GM12878 (cell line): ENCODE measurements around the gene FBXO27. TPM values are rescaled to one million over a fixed set of nuclear protein-coding genes. Genes with fewer than 3 reads are reported as not detected.

Experiments
- ATAC-seq: fragments of 200-7000 bp; cut with Tn5 transposase; 3 replicates; pipeline ENCODE4 v1.9.1; 2020; ENCODE audit warnings: mild to moderate bottlenecking, moderate library complexity
- BruUV-seq: library from RNA; stranded (reverse); fragments of 400-500 nt; replicated peaks from 2 replicates; lab custom pipeline; 2021; lab: Mats Ljungman, UMichigan
- CTCF ChIA-PET: fragments of 300-600 bp; sonication (Branson Sonifier 250); formaldehyde crosslinking; extraction: SDS; loops from one replicate; lab custom pipeline; 2021; ENCODE audit warnings: inconsistent platforms; lab: Yijun Ruan, JAX
- POLR2A ChIA-PET: fragments of 350-600 bp; formaldehyde crosslinking; extraction: SDS; loops from one replicate; lab custom pipeline; 2021; ENCODE audit warnings: inconsistent platforms; lab: Charles Lee
- RAD21 ChIA-PET: fragments of 300-600 bp; sonication (Branson Sonifier 250); formaldehyde crosslinking; loops from one replicate; lab custom pipeline; 2023; ENCODE audit warnings: antibody characterized with exemption; ENCODE audit not compliant: unreplicated experiment; lab: Charles Lee
- SMC1A ChIA-PET: fragments of 300-600 bp; sonication (Branson Sonifier 250); formaldehyde crosslinking; loops from one replicate; lab custom pipeline; 2023; ENCODE audit not compliant: unreplicated experiment, uncharacterized antibody; lab: Charles Lee
- DNase-seq: peaks from one replicate; pipeline ENCODE4 v3.0.0-alpha.2; 2011; ENCODE audit warnings: low read depth, low spot score
- FAIRE-seq: peaks from 3 replicates; lab custom pipeline; 2011; peaks lifted over from hg19 to GRCh38; lab: Jason Lieb, UNC
- H2AFZ ChIP-seq: 2 replicates; pipeline ENCODE4 v1.6.0; 2011; ENCODE audit warnings: low read depth, low read length, control low read depth; ENCODE audit not compliant: control insufficient read depth
- H3K27ac ChIP-seq: 2 replicates; pipeline ENCODE4 v1.5.1; 2011; ENCODE audit warnings: control low read depth; ENCODE audit not compliant: control insufficient read depth, insufficient read depth
- H3K27me3 ChIP-seq, 2 experiments: replicated peaks in 1 of 2; 2 replicates each; pipeline versions ENCODE4 v1.6.0 to v1.6.1; 2011; ENCODE audit warnings: low read length in 1 of 2; ENCODE audit not compliant: control insufficient read depth in 2 of 2, insufficient read depth in 2 of 2
- H3K36me3 ChIP-seq, 2 experiments: 2 replicates each; pipeline ENCODE4 v1.5.1; 2011; ENCODE audit warnings: low read length in 1 of 2; ENCODE audit not compliant: control insufficient read depth in 2 of 2, insufficient read depth in 2 of 2
- H3K4me1 ChIP-seq: 2 replicates; pipeline ENCODE4 v1.6.1; 2011; ENCODE audit warnings: mild to moderate bottlenecking, low read length, moderate library complexity, mixed read lengths; ENCODE audit not compliant: control insufficient read depth, insufficient read depth
- H3K4me2 ChIP-seq: 2 replicates; pipeline ENCODE4 v1.6.0; 2011; ENCODE audit warnings: control low read depth; ENCODE audit not compliant: control insufficient read depth, insufficient read depth
- H3K4me3 ChIP-seq: fragments of 200-600 bp; sonication (generic); 2 replicates; pipeline ENCODE4 v1.5.1; 2016
- H3K79me2 ChIP-seq: 2 replicates; pipeline ENCODE4 v1.6.0; 2011; ENCODE audit warnings: low read length; ENCODE audit not compliant: control insufficient read depth, insufficient read depth
- H3K9ac ChIP-seq: 2 replicates; pipeline ENCODE4 v1.8.0; 2011; ENCODE audit warnings: low read length, control low read depth, mixed read lengths; ENCODE audit not compliant: control insufficient read depth, insufficient read depth
- H3K9me3 ChIP-seq: replicated peaks from 3 replicates; pipeline ENCODE4 v1.5.1; 2011; ENCODE audit warnings: mild to moderate bottlenecking, low read length; ENCODE audit not compliant: control insufficient read depth, insufficient read depth
- H4K20me1 ChIP-seq: 2 replicates; pipeline ENCODE4 v1.6.0; 2011; ENCODE audit not compliant: control insufficient read depth, insufficient read depth
- PAX5 ChIP-seq: IDR thresholded peaks from 2 replicates; pipeline ENCODE4 v1.6.1; 2011; ENCODE audit warnings: low read depth, low read length, borderline replicate concordance
- ZBTB40 ChIP-seq: fragments of 450-650 bp; IDR thresholded peaks from 2 replicates; pipeline ENCODE4 v1.6.1; 2016; ENCODE audit warnings: mild to moderate bottlenecking, moderate library complexity, borderline replicate concordance
- WGBS: methylation state at CpG from one replicate; pipeline ENCODE4 v1.1.6; 2016; ENCODE audit warnings: low lambda C conversion rate; ENCODE audit not compliant: insufficient replicate concordance, insufficient coverage; ENCODE audit errors: missing lambda C conversion rate; 5-methylcytosine and 5-hydroxymethylcytosine counted together
- in situ Hi-C: fragments of 300-500 bp; cut with MboI; formaldehyde crosslinking; loops from 9 replicates; pipeline ENCODE4 v1.14.3; 2018; ENCODE audit warnings: mixed read lengths
- intact Hi-C: fragments of 100-400 bp; cut with micrococcal nuclease; formaldehyde crosslinking; loops from one replicate; pipeline ENCODE4 v1.14.2; 2022; ENCODE audit not compliant: unreplicated experiment
- polyA plus RNA-seq, 11 experiments: library from polyadenylated mRNA; depleted of rRNA in 4 of 11; unstranded in 6 of 11; stranded (reverse) in 5 of 11; fragments of >200 nt; fragmentation: Nextera tagmentation in 4 of 11; fragmentation: Illumina TruSeq in 1 of 11; extraction: Ambion mirVana in 4 of 11; extraction: Trizol in 1 of 11; gene quantifications; 1 replicate in 1 of 11; 2 replicates in 10 of 11; pipeline versions ENCODE4 v1.2.1 to v1.2.3, GENCODE V29; 2011 to 2016; ENCODE audit warnings: inconsistent platforms in 2 of 11, missing spikeins in 2 of 11, low read depth in 1 of 11
- total RNA-seq, 4 experiments: library from RNA; depleted of rRNA in 3 of 4; stranded (reverse); fragments of >200 nt in 3 of 4; fragmentation: Illumina TruSeq in 1 of 4; extraction: Trizol in 1 of 4; gene quantifications; 2 replicates each; pipeline versions ENCODE4 v1.2.1 to v1.2.3, GENCODE V29; 2013 to 2021

Gene FBXO27
- total and polyA plus RNA-seq, 10 of the 15 experiments (the other 5 are each of a cell fraction or from before 2014, with no cell fraction given) = 3.1 to 15.4 (median 7.1) TPM

GRCh38 chr19:38974624-38975213 lies 57.6 kb downstream of the FBXO27 start:
- WGBS = 43% methylated on average over 19 of the region's 19 CpGs
- intact Hi-C loops = loop anchor here (5.0 to 10.0 kb wide), 2 partner anchors 48 to 430 kb away; partner anchors contain the start of gene ZFP36
- DNase-seq (no peak), ATAC-seq (no peak), FAIRE-seq (no peak)
- H3K4me2 ChIP-seq = no peak overlapping the region
- no peaks in the 10 kb centered on the region for H4K20me1 ChIP-seq
- in situ Hi-C loops = no loop called here
- TSS peak; percentile 82 for BruUV-seq
- H3K9me3 ChIP-seq = no peaks in the 10 kb centered on the region
- H3K4me3 ChIP-seq = no peak overlapping the region
- no peak for TF ChIP-seq PAX5
- 0 out of 2 replicates have a peak, but pooled peaks have one; percentile 40 for TF ChIP-seq ZBTB40
- no peaks in the 10 kb centered on the region for H3K36me3 ChIP-seq
- peaks cover 0 to 3% of the 10 kb centered on the region in 2 experiments; a peak in 2 of 4 replicates for H3K27me3 ChIP-seq
- no peak overlapping the region for H2AFZ ChIP-seq
- CTCF ChIA-PET = interaction anchor here (1.2 to 4.0 kb wide), 6 partner anchors 11 to 77 kb away, joined by 3 to 28 read pairs (median 8); no protein-coding TSS in a partner anchor
- RAD21 ChIA-PET = interaction anchor here (0.6 to 2.0 kb wide), 5 partner anchors 8 to 56 kb away, joined by 3 to 8 read pairs (median 3); no protein-coding TSS in a partner anchor
- POLR2A ChIA-PET = interaction anchor here (1.0 to 1.1 kb wide), 2 partner anchors 110 to 126 kb away, joined by 4 read pairs; no protein-coding TSS in a partner anchor
- H3K27ac ChIP-seq = no peak overlapping the region
- H3K79me2 ChIP-seq = no peaks in the 10 kb centered on the region
- SMC1A ChIA-PET = interaction anchor here (0.8 to 1.3 kb wide), 2 partner anchors 30 to 63 kb away, joined by 3 read pairs; no protein-coding TSS in a partner anchor
- peaks cover 21% of the 10 kb centered on the region for H3K4me1 ChIP-seq
- no peak overlapping the region for H3K9ac ChIP-seq

Other genes with a start within 250 kb of the FBXO27 start
Only the 7 nearest of the 18 such genes appear.
- gene NFKBIB, start 132.6 kb downstream of the FBXO27 start, total RNA-seq (2014; rRNA removed) = 45.0 and 52.2 TPM in 2 replicates
- 11.0 and 11.7 TPM in 2 replicates for gene NFKBIB, start 132.6 kb downstream of the FBXO27 start, total RNA-seq (2014; rRNA removed; fragmentation: Illumina TruSeq; extraction: Trizol)
- gene NFKBIB, start 132.6 kb downstream of the FBXO27 start, total RNA-seq (2021) = 47.6 and 54.6 TPM in 2 replicates
- gene NFKBIB, start 132.6 kb downstream of the FBXO27 start, polyA plus RNA-seq (2011; rRNA removed) = 12.4 and 25.7 TPM in 2 replicates
- 3.7 and 8.6 TPM in 2 replicates for gene NFKBIB, start 132.6 kb downstream of the FBXO27 start, polyA plus RNA-seq (2014; fragmentation: Illumina TruSeq; extraction: Trizol)
- gene NFKBIB, start 132.6 kb downstream of the FBXO27 start, polyA plus RNA-seq (2014; fragmentation: Nextera tagmentation; extraction: Ambion mirVana) = 1 to 10 TPM; 1.2 to 4.3 TPM
- gene NFKBIB, start 132.6 kb downstream of the FBXO27 start, polyA plus RNA-seq (2014; rRNA removed) = 60.9 and 74.0 TPM in 2 replicates
- 10 to 100 TPM; 36.3 to 43.5 TPM for gene NFKBIB, start 132.6 kb downstream of the FBXO27 start, polyA plus RNA-seq (2016; fragmentation: Nextera tagmentation; extraction: Ambion mirVana)
- gene CCER2, start 120.4 kb downstream of the FBXO27 start, total RNA-seq (2014; rRNA removed) = 0.28 and 0.33 TPM in 2 replicates
- 0.27 and 0.37 TPM in 2 replicates for gene CCER2, start 120.4 kb downstream of the FBXO27 start, total RNA-seq (2014; rRNA removed; fragmentation: Illumina TruSeq; extraction: Trizol)
- 0.21 and 0.56 TPM in 2 replicates for gene CCER2, start 120.4 kb downstream of the FBXO27 start, total RNA-seq (2021)
- gene CCER2, start 120.4 kb downstream of the FBXO27 start, polyA plus RNA-seq (2011; rRNA removed) = 0.13 and 0.23 TPM in 2 replicates
- 0.62 TPM in 1 of 2 replicates, not detected in the other for gene CCER2, start 120.4 kb downstream of the FBXO27 start, polyA plus RNA-seq (2014; fragmentation: Illumina TruSeq; extraction: Trizol)
- under 1 TPM; 0.26 TPM for gene CCER2, start 120.4 kb downstream of the FBXO27 start, polyA plus RNA-seq (2014; fragmentation: Nextera tagmentation; extraction: Ambion mirVana)
- 0.55 and 1.4 TPM in 2 replicates for gene CCER2, start 120.4 kb downstream of the FBXO27 start, polyA plus RNA-seq (2014; rRNA removed)
- under 1 TPM; 0.19 to 0.59 TPM for gene CCER2, start 120.4 kb downstream of the FBXO27 start, polyA plus RNA-seq (2016; fragmentation: Nextera tagmentation; extraction: Ambion mirVana)
- gene SARS2, start 101.8 kb downstream of the FBXO27 start, total RNA-seq (2014; rRNA removed) = 33.7 and 34.1 TPM in 2 replicates
- 18.5 and 21.4 TPM in 2 replicates for gene SARS2, start 101.8 kb downstream of the FBXO27 start, total RNA-seq (2014; rRNA removed; fragmentation: Illumina TruSeq; extraction: Trizol)
- gene SARS2, start 101.8 kb downstream of the FBXO27 start, total RNA-seq (2021) = 35.9 and 38.2 TPM in 2 replicates
- 9.1 and 20.9 TPM in 2 replicates for gene SARS2, start 101.8 kb downstream of the FBXO27 start, polyA plus RNA-seq (2011; rRNA removed)
- gene SARS2, start 101.8 kb downstream of the FBXO27 start, polyA plus RNA-seq (2014; fragmentation: Illumina TruSeq; extraction: Trizol) = 7.3 and 19.0 TPM in 2 replicates
- gene SARS2, start 101.8 kb downstream of the FBXO27 start, polyA plus RNA-seq (2014; fragmentation: Nextera tagmentation; extraction: Ambion mirVana) = 1 to 10 TPM; 2.6 to 7.8 TPM
- gene SARS2, start 101.8 kb downstream of the FBXO27 start, polyA plus RNA-seq (2014; rRNA removed) = 50.3 and 77.8 TPM in 2 replicates
- 10 to 100 TPM; 35.8 to 42.7 TPM for gene SARS2, start 101.8 kb downstream of the FBXO27 start, polyA plus RNA-seq (2016; fragmentation: Nextera tagmentation; extraction: Ambion mirVana)
- 120 and 149 TPM in 2 replicates for gene MRPS12, start 101.6 kb downstream of the FBXO27 start, total RNA-seq (2014; rRNA removed)
- gene MRPS12, start 101.6 kb downstream of the FBXO27 start, total RNA-seq (2014; rRNA removed; fragmentation: Illumina TruSeq; extraction: Trizol) = 38.1 and 41.8 TPM in 2 replicates
- gene MRPS12, start 101.6 kb downstream of the FBXO27 start, total RNA-seq (2021) = 101 and 112 TPM in 2 replicates
- gene MRPS12, start 101.6 kb downstream of the FBXO27 start, polyA plus RNA-seq (2011; rRNA removed) = 19.4 and 42.6 TPM in 2 replicates
- gene MRPS12, start 101.6 kb downstream of the FBXO27 start, polyA plus RNA-seq (2014; fragmentation: Illumina TruSeq; extraction: Trizol) = 6.0 and 22.8 TPM in 2 replicates
- 10 to 100 TPM in 1 of 2 experiments, 1 to 10 TPM in 1; 7.3 to 39.6 TPM for gene MRPS12, start 101.6 kb downstream of the FBXO27 start, polyA plus RNA-seq (2014; fragmentation: Nextera tagmentation; extraction: Ambion mirVana)
- gene MRPS12, start 101.6 kb downstream of the FBXO27 start, polyA plus RNA-seq (2014; rRNA removed) = 148 and 171 TPM in 2 replicates
- 100 to 1,000 TPM; 178 to 205 TPM for gene MRPS12, start 101.6 kb downstream of the FBXO27 start, polyA plus RNA-seq (2016; fragmentation: Nextera tagmentation; extraction: Ambion mirVana)
- gene FBXO17, start 56.8 kb downstream of the FBXO27 start, total RNA-seq (2014; rRNA removed) = 7.2 and 10.6 TPM in 2 replicates
- 5.5 and 5.6 TPM in 2 replicates for gene FBXO17, start 56.8 kb downstream of the FBXO27 start, total RNA-seq (2014; rRNA removed; fragmentation: Illumina TruSeq; extraction: Trizol)
- 8.7 and 11.1 TPM in 2 replicates for gene FBXO17, start 56.8 kb downstream of the FBXO27 start, total RNA-seq (2021)
- gene FBXO17, start 56.8 kb downstream of the FBXO27 start, polyA plus RNA-seq (2011; rRNA removed) = 6.5 and 7.2 TPM in 2 replicates
- 5.1 and 6.0 TPM in 2 replicates for gene FBXO17, start 56.8 kb downstream of the FBXO27 start, polyA plus RNA-seq (2014; fragmentation: Illumina TruSeq; extraction: Trizol)
- gene FBXO17, start 56.8 kb downstream of the FBXO27 start, polyA plus RNA-seq (2014; fragmentation: Nextera tagmentation; extraction: Ambion mirVana) = 1 to 10 TPM; 2.2 to 2.4 TPM
- 8.9 and 11.6 TPM in 2 replicates for gene FBXO17, start 56.8 kb downstream of the FBXO27 start, polyA plus RNA-seq (2014; rRNA removed)
- gene FBXO17, start 56.8 kb downstream of the FBXO27 start, polyA plus RNA-seq (2016; fragmentation: Nextera tagmentation; extraction: Ambion mirVana) = 1 to 10 TPM; 3.6 to 4.0 TPM
- not detected in 2 replicates for gene ACP7, start 51.8 kb upstream of the FBXO27 start, total RNA-seq (2014; rRNA removed)
- not detected in 2 replicates for gene ACP7, start 51.8 kb upstream of the FBXO27 start, total RNA-seq (2014; rRNA removed; fragmentation: Illumina TruSeq; extraction: Trizol)
- gene ACP7, start 51.8 kb upstream of the FBXO27 start, total RNA-seq (2021) = not detected in 2 replicates
- not detected in 2 replicates for gene ACP7, start 51.8 kb upstream of the FBXO27 start, polyA plus RNA-seq (2011; rRNA removed)
- not detected in 2 replicates for gene ACP7, start 51.8 kb upstream of the FBXO27 start, polyA plus RNA-seq (2014; fragmentation: Illumina TruSeq; extraction: Trizol)
- gene ACP7, start 51.8 kb upstream of the FBXO27 start, polyA plus RNA-seq (2014; fragmentation: Nextera tagmentation; extraction: Ambion mirVana) = not detected
- gene ACP7, start 51.8 kb upstream of the FBXO27 start, polyA plus RNA-seq (2014; rRNA removed) = not detected in 2 replicates
- gene ACP7, start 51.8 kb upstream of the FBXO27 start, polyA plus RNA-seq (2016; fragmentation: Nextera tagmentation; extraction: Ambion mirVana) = not detected
- gene PAK4, start 93.2 kb upstream of the FBXO27 start, total RNA-seq (2014; rRNA removed) = 1.4 and 2.5 TPM in 2 replicates
- gene PAK4, start 93.2 kb upstream of the FBXO27 start, total RNA-seq (2014; rRNA removed; fragmentation: Illumina TruSeq; extraction: Trizol) = 1.0 and 1.6 TPM in 2 replicates
- gene PAK4, start 93.2 kb upstream of the FBXO27 start, total RNA-seq (2021) = 17.3 and 19.3 TPM in 2 replicates
- gene PAK4, start 93.2 kb upstream of the FBXO27 start, polyA plus RNA-seq (2011; rRNA removed) = 2.1 and 7.3 TPM in 2 replicates
- gene PAK4, start 93.2 kb upstream of the FBXO27 start, polyA plus RNA-seq (2014; fragmentation: Illumina TruSeq; extraction: Trizol) = 0.49 and 4.5 TPM in 2 replicates
- under 1 TPM; 0.08 to 0.37 TPM for gene PAK4, start 93.2 kb upstream of the FBXO27 start, polyA plus RNA-seq (2014; fragmentation: Nextera tagmentation; extraction: Ambion mirVana)
- 9.4 and 11.5 TPM in 2 replicates for gene PAK4, start 93.2 kb upstream of the FBXO27 start, polyA plus RNA-seq (2014; rRNA removed)
- gene PAK4, start 93.2 kb upstream of the FBXO27 start, polyA plus RNA-seq (2016; fragmentation: Nextera tagmentation; extraction: Ambion mirVana) = 10 to 100 TPM in 1 of 2 experiments, 1 to 10 TPM in 1; 9.6 to 10.7 TPM